B cell (primary cell): ENCODE results near the gene TNFRSF12A.

Experiments used
- CTCF ChIP-seq: fragments of 200-600 bp; IDR thresholded peaks from one replicate; pipeline ENCODE4 v1.8.0; 2022; ENCODE audit warnings: antibody characterized with exemption, mild to moderate bottlenecking
- EZH2 ChIP-seq: IDR thresholded peaks from 2 replicates; pipeline ENCODE4 v1.6.1; 2012; ENCODE audit warnings: borderline replicate concordance, low read depth, mild to moderate bottlenecking, moderate library complexity, low read length; ENCODE audit not compliant: insufficient read depth, poor library complexity, severe bottlenecking

GRCh38 chr16:2987286-2987685 is 32.9 kb upstream of the TNFRSF12A start:
- no peak for TF ChIP-seq CTCF
- no peak for TF ChIP-seq EZH2
